H1 (cell line): ENCODE measurements around the gene HADH. TPM values are rescaled to one million over a fixed set of nuclear protein-coding genes. Genes with fewer than 3 reads are reported as not detected.

Experiments used
- CTCF ChIA-PET: fragments of 300-600 bp; sonication (Branson Sonifier 250); formaldehyde crosslinking; loops from one replicate; lab custom pipeline; 2021; ENCODE audit not compliant: partially characterized antibody; lab: Charles Lee
- POLR2A ChIA-PET: fragments of 300-600 bp; sonication (Branson Sonifier 250); formaldehyde crosslinking; loops from one replicate; lab custom pipeline; 2021; ENCODE audit warnings: inconsistent platforms; ENCODE audit not compliant: partially characterized antibody; lab: Charles Lee
- DNase-seq, 2 experiments: peaks; one replicate each; pipeline versions ENCODE4 v3.0.0 to v3.0.0-alpha.2; 2010 to 2022; ENCODE audit warnings: low spot score in 2 of 2, low read depth in 1 of 2, mixed read lengths in 1 of 2
- FAIRE-seq: peaks from 2 replicates; lab custom pipeline; 2011; peaks lifted over from hg19 to GRCh38; lab: Jason Lieb, UNC
- H2AFZ ChIP-seq: 2 replicates; pipeline ENCODE4 v1.8.1; 2012; ENCODE audit warnings: low read length, inconsistent platforms
- H2AK5ac ChIP-seq: 2 replicates; pipeline ENCODE4 v1.6.1; 2013; ENCODE audit warnings: low read depth, low read length
- H2BK120ac ChIP-seq: replicated peaks from 2 replicates; pipeline ENCODE3; 2013; ENCODE audit warnings: low read depth, low read length, inconsistent platforms
- H2BK12ac ChIP-seq: 2 replicates; pipeline ENCODE4 v1.6.1; 2013; ENCODE audit warnings: low read depth, low read length
- H2BK15ac ChIP-seq: 2 replicates; pipeline ENCODE4 v1.6.1; 2013; ENCODE audit warnings: low read length
- H2BK20ac ChIP-seq: 2 replicates; pipeline ENCODE4 v1.6.1; 2013; ENCODE audit warnings: low read length
- H2BK5ac ChIP-seq: 2 replicates; pipeline ENCODE4 v1.6.1; 2013; ENCODE audit warnings: low read depth, low read length
- H3K14ac ChIP-seq: 2 replicates; pipeline ENCODE4 v1.6.1; 2013; ENCODE audit warnings: inconsistent platforms; ENCODE audit not compliant: insufficient read length
- H3K18ac ChIP-seq: 2 replicates; pipeline ENCODE4 v1.6.1; 2013; ENCODE audit warnings: low read length; ENCODE audit errors: extremely low read depth
- H3K23ac ChIP-seq: 2 replicates; pipeline ENCODE4 v1.6.1; 2013; ENCODE audit warnings: inconsistent platforms; ENCODE audit not compliant: insufficient read length
- H3K23me2 ChIP-seq: 2 replicates; pipeline ENCODE4 v1.6.1; 2013; ENCODE audit warnings: low read depth, low read length
- H3K27ac ChIP-seq: 2 replicates; pipeline ENCODE4 v1.6.1; 2011; ENCODE audit warnings: low read depth, low read length, inconsistent platforms
- H3K27me3 ChIP-seq, 4 experiments: replicated peaks in 1 of 4; 1 replicate in 1 of 4; 2 replicates in 3 of 4; pipeline versions ENCODE4 v1.6.1 to v1.8.1; 2011 to 2013; ENCODE audit warnings: low read length in 3 of 4, mild to moderate bottlenecking in 3 of 4, inconsistent platforms in 2 of 4, mixed read lengths in 2 of 4, moderate library complexity in 1 of 4; ENCODE audit not compliant: control insufficient read depth in 3 of 4, insufficient read depth in 3 of 4; ENCODE audit errors: extremely low read depth in 1 of 4
- H3K36me3 ChIP-seq, 4 experiments: 2 replicates each; pipeline versions ENCODE4 v1.6.1 to v1.8.1; 2011 to 2013; ENCODE audit warnings: mild to moderate bottlenecking in 4 of 4, low read length in 3 of 4, moderate library complexity in 2 of 4, control low read depth in 1 of 4, inconsistent platforms in 1 of 4; ENCODE audit not compliant: insufficient read depth in 4 of 4, control insufficient read depth in 2 of 4
- H3K4ac ChIP-seq: replicated peaks from 2 replicates; pipeline ENCODE3; 2013; ENCODE audit warnings: low read length, low read depth, mixed read lengths, inconsistent platforms; ENCODE audit not compliant: insufficient read length
- H3K4me1 ChIP-seq, 4 experiments: replicated peaks in 1 of 4; 1 replicate in 1 of 4; 2 replicates in 3 of 4; pipeline versions ENCODE4 v1.6.1 to v1.8.1; 2011 to 2013; ENCODE audit warnings: low read length in 3 of 4, inconsistent platforms in 2 of 4, mixed read lengths in 1 of 4; ENCODE audit not compliant: insufficient read depth in 4 of 4, control insufficient read depth in 3 of 4
- H3K4me2 ChIP-seq, 2 experiments: 2 replicates each; pipeline versions ENCODE4 v1.6.1 to v1.8.1; 2011 to 2013; ENCODE audit warnings: low read depth in 2 of 2, low read length in 2 of 2, control low read depth in 1 of 2, inconsistent platforms in 1 of 2, mild to moderate bottlenecking in 1 of 2; ENCODE audit not compliant: insufficient read depth in 1 of 2
- H3K4me3 ChIP-seq, 4 experiments: fragments of 200-600, 300-600 bp in 1 of 4; sonication (generic), shearing (Covaris generic), sonication (Bioruptor Twin) in 1 of 4; 2 replicates each; pipeline versions ENCODE4 v1.5.1 to v1.8.1; 2011 to 2016; ENCODE audit warnings: low read length in 4 of 4, low read depth in 3 of 4, control low read depth in 2 of 4, inconsistent platforms in 2 of 4, mild to moderate bottlenecking in 2 of 4, mixed read lengths in 1 of 4, moderate library complexity in 1 of 4; ENCODE audit not compliant: insufficient read depth in 2 of 4; ENCODE audit errors: extremely low read depth in 1 of 4
- H3K56ac ChIP-seq: replicated peaks from 2 replicates; pipeline ENCODE3; 2013; ENCODE audit warnings: low read depth, mild to moderate bottlenecking, mixed read lengths, low read length, inconsistent platforms; ENCODE audit not compliant: insufficient read length
- H3K79me1 ChIP-seq: 2 replicates; pipeline ENCODE4 v1.6.1; 2013; ENCODE audit warnings: low read depth, low read length, control low read depth
- H3K79me2 ChIP-seq, 2 experiments: 2 replicates each; pipeline versions ENCODE4 v1.6.1 to v1.8.1; 2012 to 2013; ENCODE audit warnings: low read length in 2 of 2, mild to moderate bottlenecking in 2 of 2, inconsistent platforms in 1 of 2; ENCODE audit not compliant: insufficient read depth in 2 of 2, control insufficient read depth in 1 of 2
- H3K9ac ChIP-seq, 4 experiments: replicated peaks in 1 of 4; 1 replicate in 1 of 4; 2 replicates in 3 of 4; pipeline versions ENCODE4 v1.6.1 to v1.8.1; 2011 to 2013; ENCODE audit warnings: low read depth in 3 of 4, low read length in 3 of 4, control low read depth in 2 of 4, mild to moderate bottlenecking in 2 of 4, moderate library complexity in 2 of 4, inconsistent platforms in 1 of 4; ENCODE audit errors: extremely low read depth in 1 of 4
- H3K9me3 ChIP-seq, 2 experiments: 2 replicates each; pipeline versions ENCODE4 v1.6.1 to v1.8.1; 2012 to 2013; ENCODE audit warnings: mild to moderate bottlenecking in 2 of 2, moderate library complexity in 2 of 2, control low read depth in 1 of 2, inconsistent platforms in 1 of 2, low read depth in 1 of 2, low read length in 1 of 2, mixed read lengths in 1 of 2; ENCODE audit not compliant: insufficient read depth in 2 of 2
- H4K20me1 ChIP-seq, 2 experiments: replicated peaks in 1 of 2; 2 replicates each; pipeline versions ENCODE3 to v1.8.1; 2011 to 2013; ENCODE audit warnings: inconsistent platforms in 2 of 2, low read length in 2 of 2, mild to moderate bottlenecking in 1 of 2; ENCODE audit not compliant: insufficient read depth in 2 of 2, control insufficient read depth in 1 of 2
- H4K5ac ChIP-seq: 2 replicates; pipeline ENCODE4 v1.6.1; 2013; ENCODE audit warnings: low read length, low read depth, mixed read lengths, inconsistent platforms; ENCODE audit not compliant: insufficient read length
- H4K8ac ChIP-seq: 2 replicates; pipeline ENCODE4 v1.8.0; 2013; ENCODE audit warnings: mild to moderate bottlenecking, moderate library complexity, low read length, inconsistent platforms; ENCODE audit not compliant: insufficient read depth; ENCODE audit errors: extremely low read depth
- H4K91ac ChIP-seq: replicated peaks from 2 replicates; pipeline ENCODE3; 2013; ENCODE audit warnings: low read length, mixed read lengths, inconsistent platforms; ENCODE audit not compliant: insufficient read length
- BCL11A ChIP-seq, 2 experiments: IDR thresholded peaks; one replicate each; pipeline ENCODE4 v1.6.1; 2011; ENCODE audit warnings: low read depth in 2 of 2, low read length in 2 of 2, mild to moderate bottlenecking in 2 of 2
- CREB1 ChIP-seq: IDR thresholded peaks from 2 replicates; pipeline ENCODE4 v1.6.1; 2012; ENCODE audit warnings: inconsistent platforms
- MAFK ChIP-seq: IDR thresholded peaks from 2 replicates; pipeline ENCODE4 v1.6.1; 2012; ENCODE audit warnings: low read depth, mild to moderate bottlenecking, improper control_type of control experiment, low read length
- RBBP5 ChIP-seq: IDR thresholded peaks from 2 replicates; pipeline ENCODE4 v1.7.1; 2012; ENCODE audit warnings: low read depth, mild to moderate bottlenecking, inconsistent platforms, low read length, moderate library complexity, borderline replicate concordance
- SP2 ChIP-seq: IDR thresholded peaks from 2 replicates; pipeline ENCODE4 v1.6.1; 2012; ENCODE audit warnings: mild to moderate bottlenecking, low read length, inconsistent platforms
- WGBS, 2 experiments: shearing (Covaris generic) in 1 of 2; methylation state at CpG; one replicate each; pipeline versions ENCODE4 v1.1.6 to v1.1.7; 2013 to 2015; ENCODE audit warnings: low lambda C conversion rate in 2 of 2, mixed read lengths in 2 of 2, inconsistent platforms in 1 of 2, low coverage in 1 of 2, missing lambda C conversion rate in 1 of 2; ENCODE audit not compliant: insufficient replicate concordance in 2 of 2, insufficient coverage in 1 of 2, insufficient read length in 1 of 2; ENCODE audit errors: extremely low coverage in 1 of 2, missing lambda C conversion rate in 1 of 2; 5-methylcytosine and 5-hydroxymethylcytosine counted together
- polyA plus RNA-seq, 7 experiments: library from polyadenylated mRNA; depleted of rRNA in 3 of 7; stranded (reverse) in 5 of 7; unstranded in 2 of 7; fragments of >200 nt in 5 of 7; fragments of 200-250 nt in 2 of 7; gene quantifications; 1 replicate in 5 of 7; 2 replicates in 1 of 7; 4 replicates in 1 of 7; pipeline versions ENCODE4 v1.2.1 to v1.2.3, GENCODE V29; 2011 to 2013; ENCODE audit warnings: missing spikeins in 2 of 7, mixed read lengths in 2 of 7
- total RNA-seq: library from RNA; stranded (reverse); fragmentation: NEBNext Ultra II Directional; extraction: Animal tissue kit (Norgen Biotek cat#: 25700); gene quantifications from 2 replicates; pipeline ENCODE4 v1.2.1, GENCODE V29; 2021
- TF ChIP-seq, protein P1 (sequence below): IDR thresholded peaks from 2 replicates; pipeline ENCODE4 v1.6.1; 2012; ENCODE audit warnings: inconsistent platforms

The HADH gene
- total and polyA plus RNA-seq, 2 of the 8 experiments (the other 6 are each of a cell fraction or from before 2014, with no cell fraction given) = 47.5 to 54.4 TPM

GRCh38 chr4:108054025-108054638 lies 64.4 kb downstream of the HADH start:
- H3K27me3 ChIP-seq = 0 out of 7 replicates have a peak, but pooled peaks cover 0 to 2% (median 0%) of the 10 kb centered on the region in 4 experiments
- no peak overlapping the region for H3K4me2 ChIP-seq
- FAIRE-seq (no peak), DNase-seq (no peak)
- no peak overlapping the region for H2BK120ac ChIP-seq
- no peak overlapping the region for H3K23ac ChIP-seq
- no peaks in the 10 kb centered on the region for H3K79me2 ChIP-seq
- no peak overlapping the region for H3K14ac ChIP-seq
- ChIA-PET CTCF (interaction anchor here (0.5 to 2.0 kb wide), 5 partner anchors 11 to 317 kb away, joined by 3 to 7 read pairs (median 4); no protein-coding TSS in a partner anchor), POLR2A (no interaction called here)
- no peak overlapping the region for H3K56ac ChIP-seq
- no peak for TF ChIP-seq MAFK
- TF ChIP-seq, protein P1, sequence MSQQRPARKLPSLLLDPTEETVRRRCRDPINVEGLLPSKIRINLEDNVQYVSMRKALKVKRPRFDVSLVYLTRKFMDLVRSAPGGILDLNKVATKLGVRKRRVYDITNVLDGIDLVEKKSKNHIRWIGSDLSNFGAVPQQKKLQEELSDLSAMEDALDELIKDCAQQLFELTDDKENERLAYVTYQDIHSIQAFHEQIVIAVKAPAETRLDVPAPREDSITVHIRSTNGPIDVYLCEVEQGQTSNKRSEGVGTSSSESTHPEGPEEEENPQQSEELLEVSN = no peak
- no peak for TF ChIP-seq SP2
- no peak for TF ChIP-seq CREB1
- TF ChIP-seq RBBP5 = no peak
- no peak for TF ChIP-seq BCL11A (IDR thresholded peaks at IDR 0.05; ENCODE audit: low read depth in 2 of 2, low read length in 2 of 2)
- no peak overlapping the region for H3K27ac ChIP-seq
- no peak overlapping the region for H4K5ac ChIP-seq
- H3K36me3 ChIP-seq = no peaks in the 10 kb centered on the region
- H3K4ac ChIP-seq = no peak overlapping the region
- no peaks in the 10 kb centered on the region for H3K79me1 ChIP-seq
- H4K20me1 ChIP-seq = no peaks in the 10 kb centered on the region
- H4K8ac ChIP-seq = no peak overlapping the region; the same call in 1 of the 2 replicates
- 91% methylated on average over 16 of the region's 16 CpGs; no CpG with 5 or more reads in 1 of the 2 experiments for WGBS, 2 experiments
- H2BK5ac ChIP-seq = no peak overlapping the region
- peaks cover 0 to 3% (median 2%) of the 10 kb centered on the region in 4 experiments; a peak in 4 of 7 replicates for H3K4me1 ChIP-seq
- H2BK20ac ChIP-seq = no peak overlapping the region
- no peaks in the 10 kb centered on the region for H3K23me2 ChIP-seq
- H3K9me3 ChIP-seq = no peaks in the 10 kb centered on the region
- no peak overlapping the region for H3K4me3 ChIP-seq
- no peak overlapping the region for H3K9ac ChIP-seq
- no peak overlapping the region for H4K91ac ChIP-seq
- H3K18ac ChIP-seq = no peak overlapping the region
- no peak overlapping the region for H2BK15ac ChIP-seq
- H2BK12ac ChIP-seq = no peak overlapping the region
- H2AFZ ChIP-seq = no peak overlapping the region
- no peak overlapping the region for H2AK5ac ChIP-seq
